Neural progenitor cell (in vitro differentiated cells): Measurements from ENCODE around the gene MYO15A. TPM values are rescaled to one million over a fixed set of nuclear protein-coding genes. Genes with fewer than 3 reads are reported as not detected.
A peak's percentile ranks its signal among the peaks of the same experiment; 100 is the strongest.

Source experiments
- DNase-seq: peaks from one replicate; pipeline ENCODE4 v3.0.0-alpha.2; 2016; ENCODE audit warnings: low spot score
- H2AFZ ChIP-seq: fragments of 200-600 bp; sonication (generic); replicated peaks from 2 replicates; pipeline ENCODE4 v1.6.1; 2016; ENCODE audit warnings: antibody characterized with exemption
- H3F3A ChIP-seq: fragments of 200-600 bp; sonication (generic); 2 replicates; pipeline ENCODE4 v1.6.1; 2016; ENCODE audit warnings: antibody characterized with exemption, low read depth
- H3K27ac ChIP-seq: fragments of 200-600 bp; sonication (generic); 2 replicates; pipeline ENCODE4 v1.5.1; 2016; ENCODE audit warnings: mild to moderate bottlenecking
- H3K27me3 ChIP-seq: fragments of 200-600 bp; sonication (generic); 2 replicates; pipeline ENCODE4 v1.6.1; 2016; ENCODE audit warnings: mild to moderate bottlenecking, moderate library complexity
- H3K36me3 ChIP-seq: fragments of 200-600 bp; sonication (generic); 2 replicates; pipeline ENCODE4 v1.5.1; 2016
- H3K4me1 ChIP-seq: fragments of 200-600 bp; sonication (generic); 2 replicates; pipeline ENCODE4 v1.6.1; 2016; ENCODE audit warnings: mixed run types
- H3K4me2 ChIP-seq: fragments of 200-600 bp; sonication (generic); 2 replicates; pipeline ENCODE4 v1.6.1; 2016
- H3K4me3 ChIP-seq: fragments of 200-600 bp; sonication (generic); 2 replicates; pipeline ENCODE4 v1.5.1; 2016
- H3K79me2 ChIP-seq: fragments of 200-600 bp; sonication (generic); 2 replicates; pipeline ENCODE4 v1.6.1; 2016; ENCODE audit warnings: low read depth
- H3K9ac ChIP-seq: fragments of 200-600 bp; sonication (generic); 2 replicates; pipeline ENCODE4 v1.6.1; 2016
- H3K9me3 ChIP-seq: fragments of 200-600 bp; sonication (generic); 2 replicates; pipeline ENCODE4 v1.5.1; 2016; ENCODE audit warnings: low read depth
- H4K20me1 ChIP-seq: fragments of 200-600 bp; sonication (generic); 2 replicates; pipeline ENCODE4 v1.6.1; 2016; ENCODE audit warnings: low read depth
- H3K27ac Mint-ChIP-seq: 3 replicates; pipeline ENCODE4 v1.8.0; 2021; ENCODE audit warnings: mixed read lengths
- H3K27me3 Mint-ChIP-seq: 2 replicates; pipeline ENCODE4 v1.8.0; 2022; ENCODE audit warnings: low read depth, mild to moderate bottlenecking, inconsistent platforms, moderate library complexity, mixed read lengths; ENCODE audit not compliant: insufficient read depth
- H3K36me3 Mint-ChIP-seq: 3 replicates; pipeline ENCODE4 v1.8.0; 2021; ENCODE audit warnings: mixed read lengths
- H3K4me1 Mint-ChIP-seq: 3 replicates; pipeline ENCODE4 v1.8.0; 2021; ENCODE audit warnings: mixed read lengths
- H3K4me3 Mint-ChIP-seq: 3 replicates; pipeline ENCODE4 v1.8.0; 2021; ENCODE audit warnings: mild to moderate bottlenecking, moderate library complexity, mixed read lengths
- H3K9me3 Mint-ChIP-seq: 3 replicates; pipeline ENCODE4 v1.8.0; 2020; ENCODE audit warnings: mixed read lengths
- CTCF ChIP-seq: fragments of 200-600 bp; sonication (generic); IDR thresholded peaks from 2 replicates; pipeline ENCODE4 v1.5.1; 2017; ENCODE audit warnings: antibody characterized with exemption, mild to moderate bottlenecking
- EZH2 ChIP-seq: fragments of 200-600 bp; sonication (generic); IDR thresholded peaks from 2 replicates; pipeline ENCODE4 v1.6.1; 2017; ENCODE audit warnings: antibody characterized with exemption, mild to moderate bottlenecking, moderate library complexity
- EZH2phosphoT487 ChIP-seq: fragments of 200-600 bp; sonication (generic); IDR thresholded peaks from 2 replicates; pipeline ENCODE4 v1.6.1; 2017; ENCODE audit warnings: antibody characterized with exemption
- total RNA-seq: library from RNA; depleted of rRNA; stranded (reverse); fragments of >200 nt; gene quantifications from 2 replicates; pipeline ENCODE4 v1.2.3, GENCODE V29; 2015; ENCODE audit warnings: low replicate concordance

The MYO15A gene
- total RNA-seq, 1 donor from 2014 or later: 1.2 TPM

- Histone ChIP-seq H3K79me2 (peaks cover 93% of the 10 kb centered on the region), H3K27me3 (no peaks in the 10 kb centered on the region), H3F3A (peaks cover 11% of the 10 kb centered on the region), H3K36me3 (no peaks in the 10 kb centered on the region), H4K20me1 (peaks cover 93% of the 10 kb centered on the region), H3K4me2 (peak overlapping the region; percentile 92), H3K4me3 (peak overlapping the region; percentile 72), H3K9me3 (no peaks in the 10 kb centered on the region), H3K4me1 (peaks cover 30% of the 10 kb centered on the region), H3K27ac (no peak overlapping the region), H3K9ac (no peak overlapping the region), H2AFZ (no peak overlapping the region)
- no peak for TF ChIP-seq EZH2phosphoT487
- TF ChIP-seq EZH2: no peak
- no peak for TF ChIP-seq CTCF
- Mint-ChIP-seq H3K36me3 (peaks cover 41% of the 10 kb centered on the region), H3K4me1 (peaks cover 55% of the 10 kb centered on the region), H3K4me3 (peak overlapping the region; percentile 97), H3K9me3 (no peaks in the 10 kb centered on the region), H3K27me3 (peaks cover 6% of the 10 kb centered on the region), H3K27ac (peak overlapping the region; percentile 60)
- DNase-seq: no peak
These were observed 79.5 kb downstream of the MYO15A start for GRCh38 chr17:18187821-18188761.

GRCh38 chr17:18190628-18191235, 82.2 kb downstream of the MYO15A start:
- Mint-ChIP-seq H3K4me3 (no peak overlapping the region), H3K36me3 (peaks cover 47% of the 10 kb centered on the region), H3K27ac (no peak overlapping the region), H3K9me3 (no peaks in the 10 kb centered on the region), H3K4me1 (peaks cover 45% of the 10 kb centered on the region), H3K27me3 (peaks cover 3% of the 10 kb centered on the region)
- H3K79me2 ChIP-seq: peaks cover 93% of the 10 kb centered on the region
- no peak overlapping the region for H3K4me3 ChIP-seq
- no peak overlapping the region for H3K9ac ChIP-seq
- H3K9me3 ChIP-seq: no peaks in the 10 kb centered on the region
- H3K4me2 ChIP-seq: no peak overlapping the region
- no peak for DNase-seq
- H3F3A ChIP-seq: no peaks in the 10 kb centered on the region
- H3K4me1 ChIP-seq: peaks cover 19% of the 10 kb centered on the region
- no peaks in the 10 kb centered on the region for H3K36me3 ChIP-seq
- no peak for TF ChIP-seq CTCF
- TF ChIP-seq EZH2: no peak
- no peak for TF ChIP-seq EZH2phosphoT487
- H4K20me1 ChIP-seq: peaks cover 97% of the 10 kb centered on the region
- no peak overlapping the region for H2AFZ ChIP-seq
- H3K27ac ChIP-seq: no peak overlapping the region
- H3K27me3 ChIP-seq: no peaks in the 10 kb centered on the region

GRCh38 chr17:18191236-18191667, 82.7 kb downstream of the MYO15A start:
- Mint-ChIP-seq H3K27me3 (no peaks in the 10 kb centered on the region), H3K9me3 (no peaks in the 10 kb centered on the region), H3K4me3 (no peak overlapping the region), H3K36me3 (peaks cover 47% of the 10 kb centered on the region), H3K4me1 (peaks cover 40% of the 10 kb centered on the region), H3K27ac (no peak overlapping the region)
- peaks cover 2% of the 10 kb centered on the region for H3K36me3 ChIP-seq
- H3K4me2 ChIP-seq: no peak overlapping the region
- H4K20me1 ChIP-seq: peaks cover 92% of the 10 kb centered on the region
- no peak overlapping the region for H2AFZ ChIP-seq
- H3K27me3 ChIP-seq: no peaks in the 10 kb centered on the region
- no peak overlapping the region for H3K27ac ChIP-seq
- peaks cover 92% of the 10 kb centered on the region for H3K79me2 ChIP-seq
- no peak for DNase-seq
- TF ChIP-seq EZH2: no peak
- TF ChIP-seq EZH2phosphoT487: no peak
- TF ChIP-seq CTCF: no peak
- no peak overlapping the region for H3K4me3 ChIP-seq
- H3F3A ChIP-seq: no peaks in the 10 kb centered on the region
- H3K9ac ChIP-seq: no peak overlapping the region
- no peaks in the 10 kb centered on the region for H3K9me3 ChIP-seq
- H3K4me1 ChIP-seq: peaks cover 14% of the 10 kb centered on the region
